Gastrocnemius medialis (tissue), 4 donors: ENCODE results near the gene PPFIBP1. TPM values are rescaled to one million over a fixed set of nuclear protein-coding genes. Genes with fewer than 3 reads are reported as not detected.

Source experiments
- ATAC-seq, 2 donors: fragments of 150-250 bp; one replicate each; pipeline ENCODE4 v1.9.1; 2016
- DNase-seq, 2 donors: peaks; one replicate each; pipeline ENCODE4 v3.0.0-alpha.2; 2019
- H3K27ac ChIP-seq, 4 donors: fragments of 200-600 bp; sonication (generic); 1 replicate in 1 of 4; 2 replicates in 3 of 4; pipeline ENCODE4 v1.5.1; 2016 to 2018; ENCODE audit warnings: mild to moderate bottlenecking in 2 of 4, moderate library complexity in 1 of 4
- H3K27me3 ChIP-seq, 3 donors: fragments of 200-600 bp; sonication (generic) in 2 of 3; 1 replicate in 1 of 3; 2 replicates in 2 of 3; pipeline versions ENCODE4 v1.5.1 to v1.6.0; 2016 to 2019; ENCODE audit warnings: mild to moderate bottlenecking in 1 of 3, moderate library complexity in 1 of 3
- H3K36me3 ChIP-seq, 2 donors: fragments of 200-600 bp; sonication (generic) in 1 of 2; one replicate each; pipeline ENCODE4 v1.5.1; 2017 to 2018
- H3K4me1 ChIP-seq, 2 donors: fragments of 200-600 bp; sonication (generic) in 1 of 2; one replicate each; pipeline ENCODE4 v1.5.1; 2016 to 2017; ENCODE audit warnings: mild to moderate bottlenecking in 2 of 2
- H3K4me3 ChIP-seq, 4 donors: fragments of 200-600 bp; sonication (generic) in 3 of 4; 1 replicate in 1 of 4; 2 replicates in 3 of 4; pipeline ENCODE4 v1.5.1; 2016 to 2019; ENCODE audit warnings: mild to moderate bottlenecking in 2 of 4
- H3K9me3 ChIP-seq, 3 donors: fragments of 200-600 bp; sonication (generic) in 2 of 3; 1 replicate in 1 of 3; 2 replicates in 2 of 3; pipeline ENCODE4 v1.5.1; 2016 to 2019
- CTCF ChIP-seq, 5 experiments: fragments of 450-650 bp in 3 of 5; fragments of 200-600 bp in 2 of 5; sonication (generic) in 2 of 5; IDR thresholded peaks in 4 of 5; conservative IDR thresholded peaks in 1 of 5; 1 replicate in 4 of 5; 2 replicates in 1 of 5; pipeline ENCODE4 v1.5.1; 2016 to 2019; ENCODE audit warnings: antibody characterized with exemption in 5 of 5, mild to moderate bottlenecking in 3 of 5, moderate library complexity in 3 of 5
- POLR2A ChIP-seq, 2 donors: fragments of 450-650 bp; IDR thresholded peaks; one replicate each; pipeline ENCODE4 v1.6.1; 2017; ENCODE audit warnings: antibody characterized with exemption in 2 of 2, mild to moderate bottlenecking in 2 of 2, moderate library complexity in 2 of 2
- in situ Hi-C, 4 donors: fragments of 200-750 bp; cut with MboI; loops; one replicate each; pipeline versions ENCODE4 v1.15.0 to v1.8.0; 2017; ENCODE audit warnings: low sequenced_read_pairs in 4 of 4
- intact Hi-C: fragments of 100-400 bp; cut with DNase I; formaldehyde crosslinking; loops from one replicate; pipeline ENCODE4 v1.15.1; 2023; ENCODE audit warnings: low total_unique reads
- total RNA-seq, 4 donors: library from RNA; depleted of rRNA; stranded (reverse); fragments of >200 nt; gene quantifications; one replicate each; pipeline versions ENCODE4 v1.1.0 to v1.2.3, GENCODE V29; 2016

The PPFIBP1 gene
- total RNA-seq, 4 donors from 2014 or later, result 18.3 to 33.2 (median 27.4) TPM

- intact Hi-C loops, result no loop called here
- ATAC-seq, result no peak
- Histone ChIP-seq H3K36me3 (no peaks in the 10 kb centered on the region), H3K4me3 (peak overlapping the region in 1 of 4 donors; percentile 31), H3K4me1 (peaks cover 70 to 86% of the 10 kb centered on the region in 2 donors), H3K27ac (peak overlapping the region; percentile 67 to 73 (median 68)), H3K9me3 (no peaks in the 10 kb centered on the region), H3K27me3 (no peaks in the 10 kb centered on the region)
- DNase-seq, result no peak
- TF ChIP-seq POLR2A (IDR thresholded peaks at IDR 0.05), result no peak
- no peak for TF ChIP-seq CTCF (IDR thresholded peaks at IDR 0.05 in 4 of 5, conservative IDR thresholded peaks at IDR 0.05 in 1 of 5)
- in situ Hi-C loops, result no loop called here
Observed at GRCh38 chr12:27553941-27554340, 29.9 kb downstream of the PPFIBP1 start.

DNA sequence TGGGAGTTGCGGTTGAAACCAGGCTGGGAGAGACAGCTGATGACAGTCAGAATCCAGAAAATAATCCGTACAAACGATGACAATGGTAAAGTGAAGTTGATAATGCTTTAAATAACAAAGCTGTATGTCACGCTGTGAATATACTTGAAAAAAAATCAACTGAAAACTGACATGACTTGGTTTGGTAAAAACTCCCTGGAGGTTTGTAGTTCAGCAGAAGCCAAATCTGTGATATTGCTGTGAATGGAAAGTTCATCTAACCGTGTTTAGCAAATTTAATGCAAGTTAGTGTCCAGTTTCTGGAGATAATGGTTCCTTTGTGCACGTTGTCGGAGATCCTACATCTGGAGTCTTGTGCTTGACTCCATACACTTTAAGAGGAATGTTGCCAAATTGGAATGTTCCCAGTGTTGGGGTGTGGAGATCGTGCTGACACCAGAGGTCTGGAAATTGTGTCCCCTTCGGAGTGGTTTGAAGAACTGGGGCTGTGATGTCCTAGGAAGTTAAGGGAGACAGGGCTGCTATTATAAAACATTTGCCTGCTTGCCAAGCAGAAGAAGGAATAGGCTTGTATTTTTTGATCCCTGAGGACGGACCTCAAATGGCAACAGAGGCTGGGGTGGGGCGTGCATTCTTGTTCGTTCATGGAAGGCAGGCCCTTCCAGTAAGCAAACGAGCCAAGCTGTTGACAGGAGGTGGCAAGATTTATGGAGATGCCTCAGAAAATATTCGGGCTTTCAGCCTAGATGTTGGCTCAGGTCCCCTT is 30.6 kb downstream of the PPFIBP1 start:
- H3K36me3 ChIP-seq, result no peaks in the 10 kb centered on the region
- intact Hi-C loops, result no loop called here
- H3K4me3 ChIP-seq, result peak overlapping the region; percentile 10 to 33 (median 22)
- H3K27ac ChIP-seq, result peak overlapping the region; percentile 67 to 73 (median 68)
- H3K4me1 ChIP-seq, result peaks cover 66 to 81% of the 10 kb centered on the region in 2 donors
- no peaks in the 10 kb centered on the region for H3K9me3 ChIP-seq
- ATAC-seq (peak; percentile 7 to 25), DNase-seq (peak in 1 of 2 donors; percentile 50)
- TF ChIP-seq CTCF (IDR thresholded peaks at IDR 0.05 in 4 of 5, conservative IDR thresholded peaks at IDR 0.05 in 1 of 5) (no peak), POLR2A (IDR thresholded peaks at IDR 0.05) (no peak)
- in situ Hi-C loops, result no loop called here
- no peaks in the 10 kb centered on the region for H3K27me3 ChIP-seq

GRCh38 chr12:27555361-27555760 is 31.4 kb downstream of the PPFIBP1 start:
- in situ Hi-C loops (no loop called here), intact Hi-C loops (no loop called here)
- H3K27ac ChIP-seq, result peak overlapping the region; percentile 67 to 73 (median 68)
- H3K4me1 ChIP-seq, result peaks cover 66 to 81% of the 10 kb centered on the region in 2 donors
- no peaks in the 10 kb centered on the region for H3K9me3 ChIP-seq
- DNase-seq (no peak), ATAC-seq (no peak)
- H3K36me3 ChIP-seq, result no peaks in the 10 kb centered on the region
- H3K4me3 ChIP-seq, result peak overlapping the region; percentile 10 to 33 (median 22)
- H3K27me3 ChIP-seq, result no peaks in the 10 kb centered on the region
- TF ChIP-seq CTCF (IDR thresholded peaks at IDR 0.05 in 4 of 5, conservative IDR thresholded peaks at IDR 0.05 in 1 of 5) (no peak), POLR2A (IDR thresholded peaks at IDR 0.05) (no peak)

DNA sequence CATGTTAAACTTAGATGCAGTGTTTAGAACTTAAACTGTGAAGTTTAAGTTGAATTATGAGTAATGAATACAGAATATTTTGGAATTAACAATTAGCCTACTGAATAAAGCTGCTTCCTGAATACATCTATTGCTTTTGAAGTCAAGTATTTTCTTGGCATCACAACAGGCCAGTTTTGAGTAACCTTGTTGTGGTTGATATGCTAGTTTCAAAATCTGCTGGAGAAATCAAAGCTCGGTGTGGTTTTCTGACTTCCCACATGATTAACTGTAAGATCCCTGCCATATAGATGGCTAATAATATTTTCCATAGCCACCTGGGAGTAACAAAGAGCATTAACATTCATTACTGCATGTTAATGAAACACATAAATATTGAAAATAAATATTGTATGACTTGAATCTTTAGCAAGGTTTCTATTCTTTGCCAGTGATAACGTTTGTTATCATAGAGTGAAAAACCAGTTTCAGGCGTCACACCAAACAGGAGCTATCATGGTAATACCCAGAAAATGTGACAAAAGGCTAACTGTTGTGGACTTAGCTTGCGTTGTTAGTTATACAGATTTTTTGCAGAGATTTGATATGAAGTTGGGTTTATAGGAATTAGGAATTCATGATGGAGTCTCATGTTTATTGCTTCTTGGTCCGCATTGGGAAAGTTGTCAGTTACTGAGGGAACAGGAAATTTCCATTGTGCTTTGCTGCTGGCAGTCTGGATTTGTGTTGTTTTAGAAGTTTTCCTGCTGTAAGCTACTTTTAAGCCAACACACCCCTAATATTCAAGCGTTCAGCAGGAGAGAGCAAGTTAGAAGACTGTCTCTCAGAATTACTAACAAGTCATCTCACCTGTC is 32.1 kb downstream of the PPFIBP1 start:
- Histone ChIP-seq H3K36me3 (no peaks in the 10 kb centered on the region), H3K27me3 (no peaks in the 10 kb centered on the region), H3K27ac (peak overlapping the region; percentile 67 to 73 (median 68)), H3K4me1 (peaks cover 59 to 81% of the 10 kb centered on the region in 2 donors), H3K9me3 (no peaks in the 10 kb centered on the region), H3K4me3 (peak overlapping the region in 1 of 4 donors; percentile 31)
- ATAC-seq (no peak), DNase-seq (no peak)
- TF ChIP-seq CTCF (IDR thresholded peaks at IDR 0.05 in 4 of 5, conservative IDR thresholded peaks at IDR 0.05 in 1 of 5), result no peak
- no peak for TF ChIP-seq POLR2A (IDR thresholded peaks at IDR 0.05)
- intact Hi-C loops (no loop called here), in situ Hi-C loops (no loop called here)
